H1 (cell line): Measurements from ENCODE around the gene SLC43A1. TPM values are rescaled to one million over a fixed set of nuclear protein-coding genes. Genes with fewer than 3 reads are reported as not detected.

ENCODE experiments used
- CTCF ChIA-PET: fragments of 300-600 bp; sonication (Branson Sonifier 250); formaldehyde crosslinking; loops from one replicate; lab custom pipeline; 2021; ENCODE audit not compliant: partially characterized antibody; lab: Charles Lee
- POLR2A ChIA-PET: fragments of 300-600 bp; sonication (Branson Sonifier 250); formaldehyde crosslinking; loops from one replicate; lab custom pipeline; 2021; ENCODE audit warnings: inconsistent platforms; ENCODE audit not compliant: partially characterized antibody; lab: Charles Lee
- DNase-seq, 2 experiments: peaks; one replicate each; pipeline versions ENCODE4 v3.0.0 to v3.0.0-alpha.2; 2010 to 2022; ENCODE audit warnings: low spot score in 2 of 2, low read depth in 1 of 2, mixed read lengths in 1 of 2
- FAIRE-seq: peaks from 2 replicates; lab custom pipeline; 2011; peaks lifted over from hg19 to GRCh38; lab: Jason Lieb, UNC
- H2AFZ ChIP-seq: 2 replicates; pipeline ENCODE4 v1.8.1; 2012; ENCODE audit warnings: low read length, inconsistent platforms
- H2AK5ac ChIP-seq: 2 replicates; pipeline ENCODE4 v1.6.1; 2013; ENCODE audit warnings: low read depth, low read length
- H2BK120ac ChIP-seq: replicated peaks from 2 replicates; pipeline ENCODE3; 2013; ENCODE audit warnings: low read depth, low read length, inconsistent platforms
- H2BK12ac ChIP-seq: 2 replicates; pipeline ENCODE4 v1.6.1; 2013; ENCODE audit warnings: low read depth, low read length
- H2BK15ac ChIP-seq: 2 replicates; pipeline ENCODE4 v1.6.1; 2013; ENCODE audit warnings: low read length
- H2BK20ac ChIP-seq: 2 replicates; pipeline ENCODE4 v1.6.1; 2013; ENCODE audit warnings: low read length
- H2BK5ac ChIP-seq: 2 replicates; pipeline ENCODE4 v1.6.1; 2013; ENCODE audit warnings: low read depth, low read length
- H3K14ac ChIP-seq: 2 replicates; pipeline ENCODE4 v1.6.1; 2013; ENCODE audit warnings: inconsistent platforms; ENCODE audit not compliant: insufficient read length
- H3K18ac ChIP-seq: 2 replicates; pipeline ENCODE4 v1.6.1; 2013; ENCODE audit warnings: low read length; ENCODE audit errors: extremely low read depth
- H3K23ac ChIP-seq: 2 replicates; pipeline ENCODE4 v1.6.1; 2013; ENCODE audit warnings: inconsistent platforms; ENCODE audit not compliant: insufficient read length
- H3K23me2 ChIP-seq: 2 replicates; pipeline ENCODE4 v1.6.1; 2013; ENCODE audit warnings: low read depth, low read length
- H3K27ac ChIP-seq: 2 replicates; pipeline ENCODE4 v1.6.1; 2011; ENCODE audit warnings: low read depth, low read length, inconsistent platforms
- H3K27me3 ChIP-seq, 4 experiments: replicated peaks in 1 of 4; 1 replicate in 1 of 4; 2 replicates in 3 of 4; pipeline versions ENCODE4 v1.6.1 to v1.8.1; 2011 to 2013; ENCODE audit warnings: low read length in 3 of 4, mild to moderate bottlenecking in 3 of 4, inconsistent platforms in 2 of 4, mixed read lengths in 2 of 4, moderate library complexity in 1 of 4; ENCODE audit not compliant: control insufficient read depth in 3 of 4, insufficient read depth in 3 of 4; ENCODE audit errors: extremely low read depth in 1 of 4
- H3K36me3 ChIP-seq, 4 experiments: 2 replicates each; pipeline versions ENCODE4 v1.6.1 to v1.8.1; 2011 to 2013; ENCODE audit warnings: mild to moderate bottlenecking in 4 of 4, low read length in 3 of 4, moderate library complexity in 2 of 4, control low read depth in 1 of 4, inconsistent platforms in 1 of 4; ENCODE audit not compliant: insufficient read depth in 4 of 4, control insufficient read depth in 2 of 4
- H3K4ac ChIP-seq: replicated peaks from 2 replicates; pipeline ENCODE3; 2013; ENCODE audit warnings: low read length, low read depth, mixed read lengths, inconsistent platforms; ENCODE audit not compliant: insufficient read length
- H3K4me1 ChIP-seq, 4 experiments: replicated peaks in 1 of 4; 1 replicate in 1 of 4; 2 replicates in 3 of 4; pipeline versions ENCODE4 v1.6.1 to v1.8.1; 2011 to 2013; ENCODE audit warnings: low read length in 3 of 4, inconsistent platforms in 2 of 4, mixed read lengths in 1 of 4; ENCODE audit not compliant: insufficient read depth in 4 of 4, control insufficient read depth in 3 of 4
- H3K4me2 ChIP-seq, 2 experiments: 2 replicates each; pipeline versions ENCODE4 v1.6.1 to v1.8.1; 2011 to 2013; ENCODE audit warnings: low read depth in 2 of 2, low read length in 2 of 2, control low read depth in 1 of 2, inconsistent platforms in 1 of 2, mild to moderate bottlenecking in 1 of 2; ENCODE audit not compliant: insufficient read depth in 1 of 2
- H3K4me3 ChIP-seq, 4 experiments: fragments of 200-600, 300-600 bp in 1 of 4; sonication (generic), shearing (Covaris generic), sonication (Bioruptor Twin) in 1 of 4; 2 replicates each; pipeline versions ENCODE4 v1.5.1 to v1.8.1; 2011 to 2016; ENCODE audit warnings: low read length in 4 of 4, low read depth in 3 of 4, control low read depth in 2 of 4, inconsistent platforms in 2 of 4, mild to moderate bottlenecking in 2 of 4, mixed read lengths in 1 of 4, moderate library complexity in 1 of 4; ENCODE audit not compliant: insufficient read depth in 2 of 4; ENCODE audit errors: extremely low read depth in 1 of 4
- H3K56ac ChIP-seq: replicated peaks from 2 replicates; pipeline ENCODE3; 2013; ENCODE audit warnings: low read depth, mild to moderate bottlenecking, mixed read lengths, low read length, inconsistent platforms; ENCODE audit not compliant: insufficient read length
- H3K79me1 ChIP-seq: 2 replicates; pipeline ENCODE4 v1.6.1; 2013; ENCODE audit warnings: low read depth, low read length, control low read depth
- H3K79me2 ChIP-seq, 2 experiments: 2 replicates each; pipeline versions ENCODE4 v1.6.1 to v1.8.1; 2012 to 2013; ENCODE audit warnings: low read length in 2 of 2, mild to moderate bottlenecking in 2 of 2, inconsistent platforms in 1 of 2; ENCODE audit not compliant: insufficient read depth in 2 of 2, control insufficient read depth in 1 of 2
- H3K9ac ChIP-seq, 4 experiments: replicated peaks in 1 of 4; 1 replicate in 1 of 4; 2 replicates in 3 of 4; pipeline versions ENCODE4 v1.6.1 to v1.8.1; 2011 to 2013; ENCODE audit warnings: low read depth in 3 of 4, low read length in 3 of 4, control low read depth in 2 of 4, mild to moderate bottlenecking in 2 of 4, moderate library complexity in 2 of 4, inconsistent platforms in 1 of 4; ENCODE audit errors: extremely low read depth in 1 of 4
- H3K9me3 ChIP-seq, 2 experiments: 2 replicates each; pipeline versions ENCODE4 v1.6.1 to v1.8.1; 2012 to 2013; ENCODE audit warnings: mild to moderate bottlenecking in 2 of 2, moderate library complexity in 2 of 2, control low read depth in 1 of 2, inconsistent platforms in 1 of 2, low read depth in 1 of 2, low read length in 1 of 2, mixed read lengths in 1 of 2; ENCODE audit not compliant: insufficient read depth in 2 of 2
- H4K20me1 ChIP-seq, 2 experiments: replicated peaks in 1 of 2; 2 replicates each; pipeline versions ENCODE3 to v1.8.1; 2011 to 2013; ENCODE audit warnings: inconsistent platforms in 2 of 2, low read length in 2 of 2, mild to moderate bottlenecking in 1 of 2; ENCODE audit not compliant: insufficient read depth in 2 of 2, control insufficient read depth in 1 of 2
- H4K5ac ChIP-seq: 2 replicates; pipeline ENCODE4 v1.6.1; 2013; ENCODE audit warnings: low read length, low read depth, mixed read lengths, inconsistent platforms; ENCODE audit not compliant: insufficient read length
- H4K8ac ChIP-seq: 2 replicates; pipeline ENCODE4 v1.8.0; 2013; ENCODE audit warnings: mild to moderate bottlenecking, moderate library complexity, low read length, inconsistent platforms; ENCODE audit not compliant: insufficient read depth; ENCODE audit errors: extremely low read depth
- H4K91ac ChIP-seq: replicated peaks from 2 replicates; pipeline ENCODE3; 2013; ENCODE audit warnings: low read length, mixed read lengths, inconsistent platforms; ENCODE audit not compliant: insufficient read length
- SAP30 ChIP-seq: fragments of 300-600 bp; sonication (generic); IDR thresholded peaks from 2 replicates; pipeline ENCODE4 v1.7.1; 2012; ENCODE audit warnings: low read length, moderate library complexity, mild to moderate bottlenecking, inconsistent platforms; ENCODE audit not compliant: insufficient read depth, insufficient replicate concordance
- whole genome bisulfite sequencing, 2 experiments: shearing (Covaris generic) in 1 of 2; methylation state at CpG; one replicate each; pipeline versions ENCODE4 v1.1.6 to v1.1.7; 2013 to 2015; ENCODE audit warnings: low lambda C conversion rate in 2 of 2, mixed read lengths in 2 of 2, inconsistent platforms in 1 of 2, low coverage in 1 of 2, missing lambda C conversion rate in 1 of 2; ENCODE audit not compliant: insufficient replicate concordance in 2 of 2, insufficient coverage in 1 of 2, insufficient read length in 1 of 2; ENCODE audit errors: extremely low coverage in 1 of 2, missing lambda C conversion rate in 1 of 2; 5-methylcytosine and 5-hydroxymethylcytosine counted together
- polyA plus RNA-seq, 7 experiments: library from polyadenylated mRNA; depleted of rRNA in 3 of 7; stranded (reverse) in 5 of 7; unstranded in 2 of 7; fragments of >200 nt in 5 of 7; fragments of 200-250 nt in 2 of 7; gene quantifications; 1 replicate in 5 of 7; 2 replicates in 1 of 7; 4 replicates in 1 of 7; pipeline versions ENCODE4 v1.2.1 to v1.2.3, GENCODE V29; 2011 to 2013; ENCODE audit warnings: missing spikeins in 2 of 7, mixed read lengths in 2 of 7
- total RNA-seq: library from RNA; stranded (reverse); fragmentation: NEBNext Ultra II Directional; extraction: Animal tissue kit (Norgen Biotek cat#: 25700); gene quantifications from 2 replicates; pipeline ENCODE4 v1.2.1, GENCODE V29; 2021

The SLC43A1 gene
- total and polyA plus RNA-seq, 2 of the 8 experiments (the other 6 are each of a cell fraction or from before 2014, with no cell fraction given), result 34.5 to 58.0 TPM

DNA sequence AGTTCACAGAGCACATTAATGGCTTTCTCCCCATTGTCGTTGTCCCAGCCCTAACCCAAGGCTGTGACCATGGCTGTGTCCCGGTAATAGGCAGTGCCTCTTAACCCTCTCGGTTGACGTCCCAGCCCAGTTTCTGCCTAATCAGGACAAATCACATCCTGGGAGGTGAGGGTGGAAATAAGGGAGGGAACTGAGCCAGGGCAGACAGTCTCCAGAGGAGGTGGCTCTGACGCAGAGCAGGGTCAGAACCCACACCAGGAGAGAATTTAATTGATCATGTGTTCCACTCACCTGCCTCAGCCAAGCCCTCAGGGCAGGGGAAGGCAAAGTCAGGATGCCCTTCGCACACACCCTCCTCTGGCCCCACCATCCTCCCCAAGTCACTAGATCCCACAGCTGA, 17.0 kb downstream of the SLC43A1 start:
- peaks cover 0 to 5% (median 0%) of the 10 kb centered on the region in 4 experiments; a peak in 2 of 8 replicates for H3K36me3 ChIP-seq
- no peak overlapping the region for H3K18ac ChIP-seq
- no peak for DNase-seq
- no peak overlapping the region for H3K4me2 ChIP-seq
- peaks cover 0 to 2% of the 10 kb centered on the region in 2 experiments for H4K20me1 ChIP-seq
- ChIA-PET CTCF (interaction anchor here (1.2 to 33.7 kb wide), 4 partner anchors 10 to 27 kb away, joined by 3 to 1146 read pairs (median 14); partner anchors contain the start of genes SLC43A1, SMTNL1 and TIMM10), POLR2A (interaction anchor here (1.4 to 3.3 kb wide), 7 partner anchors 11 to 149 kb away, joined by 3 to 28 read pairs (median 9); partner anchors contain the start of gene SLC43A1)
- peak overlapping the region; percentile 67; the same call in 1 of the 2 replicates for H2BK15ac ChIP-seq
- 95% methylated on average over 6 of the region's 6 CpGs; no CpG with 5 or more reads in 1 of the 2 experiments for WGBS, 2 experiments
- H3K79me1 ChIP-seq, result peaks cover 2% of the 10 kb centered on the region; the same call in 1 of the 2 replicates
- H3K4me1 ChIP-seq, result peaks cover 7 to 25% (median 18%) of the 10 kb centered on the region in 4 experiments
- H2BK12ac ChIP-seq, result no peak overlapping the region
- H3K27ac ChIP-seq, result no peak overlapping the region
- H2AK5ac ChIP-seq, result no peak overlapping the region
- no peak for FAIRE-seq
- H3K4ac ChIP-seq, result no peak overlapping the region
- no peak overlapping the region for H2AFZ ChIP-seq
- H3K27me3 ChIP-seq, result no peaks in the 10 kb centered on the region
- no peak overlapping the region for H3K4me3 ChIP-seq
- H4K5ac ChIP-seq, result no peak overlapping the region
- H2BK120ac ChIP-seq, result no peak overlapping the region
- 0 out of 2 replicates have a peak overlapping the region, but pooled peaks have one; percentile 15 for H2BK20ac ChIP-seq
- H3K23me2 ChIP-seq, result peaks cover 2% of the 10 kb centered on the region; the same call in 1 of the 2 replicates
- no peak overlapping the region for H4K91ac ChIP-seq
- H3K9ac ChIP-seq, result no peak overlapping the region
- no peak overlapping the region for H2BK5ac ChIP-seq
- no peak overlapping the region for H4K8ac ChIP-seq
- H3K14ac ChIP-seq, result no peak overlapping the region
- H3K23ac ChIP-seq, result no peak overlapping the region
- no peak overlapping the region for H3K56ac ChIP-seq
- H3K79me2 ChIP-seq, result no peaks in the 10 kb centered on the region
- H3K9me3 ChIP-seq, result no peaks in the 10 kb centered on the region
- no peak for TF ChIP-seq SAP30
